Calu3 (cell line): ENCODE data around the gene RAMP1. TPM values are rescaled to one million over a fixed set of nuclear protein-coding genes. Genes with fewer than 3 reads are reported as not detected.

Experiments used
- BruUV-seq: library from RNA; stranded (reverse); fragments of 400-500 nt; replicated peaks from 2 replicates; lab custom pipeline; 2021; lab: Mats Ljungman, UMichigan
- CTCF ChIA-PET: fragments of 300-600 bp; sonication (Branson Sonifier 250); formaldehyde crosslinking; loops from one replicate; lab custom pipeline; 2022; ENCODE audit warnings: antibody characterized with exemption; lab: Charles Lee
- DNase-seq: peaks from one replicate; pipeline ENCODE4 v3.0.0; 2022
- H3K27ac Mint-ChIP-seq: one replicate; pipeline ENCODE4 v1.8.0; 2022; ENCODE audit warnings: mixed read lengths; ENCODE audit not compliant: unreplicated experiment
- H3K27me3 Mint-ChIP-seq: one replicate; pipeline ENCODE4 v1.8.0; 2022; ENCODE audit warnings: mixed read lengths; ENCODE audit not compliant: unreplicated experiment
- H3K36me3 Mint-ChIP-seq: one replicate; pipeline ENCODE4 v1.8.0; 2022; ENCODE audit warnings: mild to moderate bottlenecking, moderate library complexity, mixed read lengths; ENCODE audit not compliant: insufficient read depth, unreplicated experiment
- H3K4me1 Mint-ChIP-seq: one replicate; pipeline ENCODE4 v1.8.0; 2022; ENCODE audit warnings: mild to moderate bottlenecking, low read depth, mixed read lengths; ENCODE audit not compliant: unreplicated experiment
- H3K4me3 Mint-ChIP-seq: one replicate; pipeline ENCODE4 v1.8.0; 2022; ENCODE audit warnings: mild to moderate bottlenecking, low read depth, moderate library complexity, mixed read lengths; ENCODE audit not compliant: unreplicated experiment
- H3K9me3 Mint-ChIP-seq: one replicate; pipeline ENCODE4 v1.8.0; 2022; ENCODE audit warnings: low read depth, mixed read lengths; ENCODE audit not compliant: unreplicated experiment
- intact Hi-C: fragments of 100-400 bp; cut with micrococcal nuclease; formaldehyde crosslinking; loops from one replicate; pipeline ENCODE4 v1.10.0; 2022; ENCODE audit not compliant: unreplicated experiment
- total RNA-seq: library from RNA; stranded (reverse); gene quantifications from 2 replicates; pipeline ENCODE4 v1.2.3, GENCODE V29; 2022
- TF ChIP-seq, protein P1 (sequence below): fragments of 200-600 bp; IDR thresholded peaks from one replicate; pipeline ENCODE4 v1.8.0; 2022; ENCODE audit warnings: antibody characterized with exemption; ENCODE audit not compliant: unreplicated experiment

RAMP1 gene
- total RNA-seq, 1 experiment from 2014 or later, result 9.8 TPM

DNA sequence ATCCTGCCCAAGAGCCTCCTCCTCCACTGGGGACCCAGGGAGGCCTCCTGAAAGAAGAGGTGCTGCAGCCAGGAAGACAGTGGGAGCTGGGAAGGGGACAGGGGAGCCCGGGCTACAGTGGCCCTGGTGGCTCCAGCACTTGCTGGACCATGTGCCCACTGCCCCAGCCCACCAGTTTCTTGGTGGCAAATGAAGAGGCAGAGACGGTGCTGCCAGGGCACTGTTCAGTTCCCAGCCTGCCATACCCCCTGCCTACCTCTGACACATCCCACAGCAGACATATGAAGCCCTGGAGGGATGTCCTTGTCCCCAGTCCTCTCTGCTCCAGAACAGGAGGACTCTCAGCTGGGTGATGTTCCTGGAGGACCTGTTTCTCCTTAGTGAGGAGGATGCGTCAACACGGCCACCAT, 3.7 kb downstream of the RAMP1 start:
- CTCF ChIA-PET, result no interaction called here
- intact Hi-C loops, result loop anchor here (10.0 kb wide), 1 partner anchor 62 kb away; no protein-coding TSS in a partner anchor
- Mint-ChIP-seq H3K36me3 (peaks cover 39% of the 10 kb centered on the region), H3K9me3 (no peaks in the 10 kb centered on the region), H3K4me1 (peaks cover 69% of the 10 kb centered on the region), H3K27ac (no peak overlapping the region), H3K4me3 (no peak overlapping the region), H3K27me3 (peaks cover 11% of the 10 kb centered on the region)
- no peak for DNase-seq
- no TSS peak for BruUV-seq
- TF ChIP-seq, protein P1, sequence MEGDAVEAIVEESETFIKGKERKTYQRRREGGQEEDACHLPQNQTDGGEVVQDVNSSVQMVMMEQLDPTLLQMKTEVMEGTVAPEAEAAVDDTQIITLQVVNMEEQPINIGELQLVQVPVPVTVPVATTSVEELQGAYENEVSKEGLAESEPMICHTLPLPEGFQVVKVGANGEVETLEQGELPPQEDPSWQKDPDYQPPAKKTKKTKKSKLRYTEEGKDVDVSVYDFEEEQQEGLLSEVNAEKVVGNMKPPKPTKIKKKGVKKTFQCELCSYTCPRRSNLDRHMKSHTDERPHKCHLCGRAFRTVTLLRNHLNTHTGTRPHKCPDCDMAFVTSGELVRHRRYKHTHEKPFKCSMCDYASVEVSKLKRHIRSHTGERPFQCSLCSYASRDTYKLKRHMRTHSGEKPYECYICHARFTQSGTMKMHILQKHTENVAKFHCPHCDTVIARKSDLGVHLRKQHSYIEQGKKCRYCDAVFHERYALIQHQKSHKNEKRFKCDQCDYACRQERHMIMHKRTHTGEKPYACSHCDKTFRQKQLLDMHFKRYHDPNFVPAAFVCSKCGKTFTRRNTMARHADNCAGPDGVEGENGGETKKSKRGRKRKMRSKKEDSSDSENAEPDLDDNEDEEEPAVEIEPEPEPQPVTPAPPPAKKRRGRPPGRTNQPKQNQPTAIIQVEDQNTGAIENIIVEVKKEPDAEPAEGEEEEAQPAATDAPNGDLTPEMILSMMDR, result no peak

DNA sequence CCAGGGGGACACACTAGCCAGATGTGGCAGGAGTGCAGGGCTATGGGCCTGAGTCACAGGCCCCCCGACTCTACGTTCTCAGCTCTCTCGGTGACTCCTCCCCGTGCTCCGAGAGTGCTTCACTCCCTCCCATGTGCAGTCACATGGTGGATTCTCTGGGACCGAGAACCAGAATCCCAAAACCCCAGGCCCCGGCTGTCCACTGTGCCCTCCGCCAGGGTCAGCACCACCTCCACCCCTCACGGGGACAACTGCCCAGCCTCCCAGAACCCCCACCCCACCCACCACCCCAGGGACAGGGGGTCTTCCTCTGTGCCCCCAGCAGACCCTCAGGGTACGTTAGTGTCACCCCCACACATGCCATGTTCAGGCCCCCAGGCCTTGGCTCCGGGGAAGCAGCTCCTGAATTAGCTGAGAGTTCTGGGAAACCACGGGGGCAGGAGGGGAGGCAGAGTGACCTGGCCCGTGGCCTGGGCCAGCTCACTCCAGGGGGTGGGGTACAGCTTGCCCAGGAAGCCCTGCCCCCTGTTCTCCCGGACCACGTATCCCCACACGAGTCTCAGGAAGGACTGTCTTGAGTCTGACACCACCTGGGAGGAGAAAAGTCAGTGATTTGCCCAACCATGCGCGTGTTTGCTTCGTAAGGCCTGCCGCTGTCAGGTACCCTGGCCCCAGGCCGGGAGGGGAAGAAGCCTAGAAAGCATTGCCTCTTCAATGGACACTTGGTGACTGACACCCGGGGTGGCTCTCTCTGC, 4.4 kb downstream of the RAMP1 start:
- H3K36me3 Mint-ChIP-seq, result peaks cover 34% of the 10 kb centered on the region
- CTCF ChIA-PET, result no interaction called here
- peaks cover 70% of the 10 kb centered on the region for H3K4me1 Mint-ChIP-seq
- H3K9me3 Mint-ChIP-seq, result no peaks in the 10 kb centered on the region
- peak overlapping the region; percentile 36 for H3K4me3 Mint-ChIP-seq
- TF ChIP-seq, protein P1, result no peak
- BruUV-seq, result no TSS peak
- peaks cover 3% of the 10 kb centered on the region for H3K27me3 Mint-ChIP-seq
- no peak for DNase-seq
- intact Hi-C loops, result loop anchor here (10.0 kb wide), 1 partner anchor 61 kb away; no protein-coding TSS in a partner anchor
- no peak overlapping the region for H3K27ac Mint-ChIP-seq

DNA sequence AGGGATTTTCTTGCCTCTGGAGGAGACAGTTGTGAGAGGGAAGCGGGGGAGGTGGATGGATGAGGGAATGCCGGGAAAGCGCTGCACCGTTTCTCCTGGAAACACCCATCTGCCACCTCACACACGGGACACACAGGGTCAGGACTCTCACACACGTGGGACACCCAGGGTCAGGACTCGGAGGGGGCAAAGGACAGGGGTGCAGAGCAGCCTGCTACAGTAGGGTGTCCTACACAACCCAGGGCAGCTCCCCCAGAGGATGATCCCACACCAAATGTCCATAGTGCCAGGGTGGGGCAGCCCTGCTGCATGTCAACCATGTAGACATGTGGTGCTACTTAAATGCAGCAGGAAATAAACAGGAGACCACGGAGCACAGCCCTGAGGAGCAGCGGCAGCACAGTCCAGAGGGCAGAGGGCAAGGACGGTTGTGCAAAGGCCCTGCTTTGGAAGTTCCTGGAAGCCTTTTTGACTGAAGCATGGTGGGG, 5.1 kb downstream of the RAMP1 start:
- Mint-ChIP-seq H3K9me3 (no peaks in the 10 kb centered on the region), H3K36me3 (peaks cover 30% of the 10 kb centered on the region), H3K27me3 (no peaks in the 10 kb centered on the region), H3K4me1 (peaks cover 74% of the 10 kb centered on the region), H3K27ac (peak overlapping the region; percentile 48), H3K4me3 (peak overlapping the region; percentile 36)
- CTCF ChIA-PET, result interaction anchor here (0.6 kb wide), 1 partner anchor 96 kb away, joined by 5 read pairs; no protein-coding TSS in a partner anchor
- no peak for DNase-seq
- BruUV-seq, result no TSS peak
- TF ChIP-seq, protein P1, result no peak
- intact Hi-C loops, result loop anchor here (10.0 kb wide), 1 partner anchor 60 kb away; no protein-coding TSS in a partner anchor

DNA sequence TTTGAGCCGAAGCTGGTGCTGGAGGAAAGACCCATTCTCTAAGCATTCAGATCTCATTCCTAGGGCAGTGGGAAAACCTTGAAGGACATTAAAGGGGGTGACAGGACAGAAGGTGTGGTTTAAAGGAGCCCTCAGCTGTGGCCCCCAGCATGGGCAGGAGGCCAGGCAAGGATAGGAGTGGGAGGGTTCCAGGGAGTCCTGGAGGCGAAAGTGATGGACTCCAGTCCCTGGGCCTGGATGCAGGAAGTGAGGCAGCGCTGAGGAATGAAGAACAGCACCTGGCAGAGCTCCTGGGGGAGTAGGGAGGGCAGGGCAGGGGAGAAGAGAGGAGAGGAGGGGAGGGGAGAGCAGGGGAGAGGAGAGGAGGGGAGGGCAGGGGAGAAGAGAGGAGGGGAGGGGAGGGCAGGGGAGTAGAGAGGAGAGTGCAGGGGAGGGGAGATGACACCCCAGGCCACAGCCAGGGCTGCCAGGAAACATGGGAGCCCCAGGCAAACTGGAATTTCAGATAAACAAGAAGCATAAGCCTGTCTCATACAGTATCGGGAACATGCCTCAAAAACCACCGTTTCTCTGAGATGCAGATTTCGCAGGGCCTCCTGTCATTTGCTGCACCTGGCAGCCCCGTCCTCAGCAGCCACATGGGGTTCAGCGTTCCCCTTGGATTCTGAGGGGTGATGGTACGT, 5.7 kb downstream of the RAMP1 start:
- H3K27me3 Mint-ChIP-seq, result no peaks in the 10 kb centered on the region
- peak overlapping the region; percentile 79 for H3K27ac Mint-ChIP-seq
- DNase-seq, result peak; percentile 55
- peaks cover 72% of the 10 kb centered on the region for H3K4me1 Mint-ChIP-seq
- intact Hi-C loops, result loop anchor here (10.0 kb wide), 1 partner anchor 60 kb away; no protein-coding TSS in a partner anchor
- CTCF ChIA-PET, result interaction anchor here (0.6 kb wide), 1 partner anchor 97 kb away, joined by 5 read pairs; no protein-coding TSS in a partner anchor
- H3K4me3 Mint-ChIP-seq, result peak overlapping the region; percentile 36
- no TSS peak for BruUV-seq
- TF ChIP-seq, protein P1, result no peak
- peaks cover 26% of the 10 kb centered on the region for H3K36me3 Mint-ChIP-seq
- H3K9me3 Mint-ChIP-seq, result no peaks in the 10 kb centered on the region
